Cardiac ventricle fibroblast (primary cell): ENCODE data around the gene ZSWIM4. TPM values are rescaled to one million over a fixed set of nuclear protein-coding genes. Genes with fewer than 3 reads are reported as not detected.

ENCODE experiments used
- total RNA-seq: library from RNA; depleted of rRNA; stranded (reverse); fragments of >200 nt; gene quantifications from 2 replicates; pipeline ENCODE4 v1.2.3, GENCODE V29; 2015

The ZSWIM4 gene
- total RNA-seq, result 4.2 and 4.9 TPM in 2 replicates

DNA sequence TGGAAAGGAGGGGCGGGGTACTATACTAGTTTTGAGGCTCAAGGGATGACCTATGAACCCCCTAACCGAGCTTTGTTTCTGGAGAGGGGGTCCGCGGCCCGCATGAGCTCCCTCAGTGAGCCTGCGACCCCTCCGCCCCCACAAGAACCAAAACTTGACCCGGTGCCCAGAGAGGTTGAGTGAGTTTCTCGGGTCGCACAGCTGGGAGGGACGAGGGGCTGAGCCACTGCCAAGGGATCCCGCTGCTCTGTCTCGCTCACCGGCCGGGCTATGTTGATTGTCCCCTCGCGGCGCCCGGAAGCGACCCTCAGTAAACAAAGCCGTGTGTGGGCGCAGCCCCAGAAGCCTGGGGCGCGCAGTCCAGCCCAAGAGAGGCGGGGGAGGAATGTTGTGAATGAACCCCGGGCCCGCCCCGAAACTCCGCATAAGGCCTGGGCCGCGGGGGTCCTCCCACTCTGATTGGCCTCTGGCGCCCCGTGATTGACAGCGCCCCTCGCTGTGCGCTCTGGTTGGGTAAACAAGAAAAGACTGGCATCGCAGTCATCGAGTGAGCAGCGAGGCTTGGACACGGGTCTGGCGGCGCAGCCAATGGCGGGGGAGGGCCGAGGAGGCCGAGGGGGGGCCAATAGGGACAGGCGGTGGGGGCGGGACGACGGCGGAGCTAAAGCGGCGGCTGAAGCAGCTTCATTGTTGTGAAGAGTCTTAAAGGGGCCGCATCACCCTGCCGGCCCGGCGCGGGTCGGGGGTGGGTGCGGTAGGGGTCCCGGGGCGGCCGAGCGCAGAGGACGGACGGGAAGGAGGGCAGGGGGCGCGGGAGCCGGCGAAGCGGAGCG is at the start of gene ZSWIM4:
Gene ZSWIM4, plus strand, starts transcription at position 687 of the 833 bp plus-strand sequence. CDS start 206 bp downstream, outside the sequence.

DNA sequence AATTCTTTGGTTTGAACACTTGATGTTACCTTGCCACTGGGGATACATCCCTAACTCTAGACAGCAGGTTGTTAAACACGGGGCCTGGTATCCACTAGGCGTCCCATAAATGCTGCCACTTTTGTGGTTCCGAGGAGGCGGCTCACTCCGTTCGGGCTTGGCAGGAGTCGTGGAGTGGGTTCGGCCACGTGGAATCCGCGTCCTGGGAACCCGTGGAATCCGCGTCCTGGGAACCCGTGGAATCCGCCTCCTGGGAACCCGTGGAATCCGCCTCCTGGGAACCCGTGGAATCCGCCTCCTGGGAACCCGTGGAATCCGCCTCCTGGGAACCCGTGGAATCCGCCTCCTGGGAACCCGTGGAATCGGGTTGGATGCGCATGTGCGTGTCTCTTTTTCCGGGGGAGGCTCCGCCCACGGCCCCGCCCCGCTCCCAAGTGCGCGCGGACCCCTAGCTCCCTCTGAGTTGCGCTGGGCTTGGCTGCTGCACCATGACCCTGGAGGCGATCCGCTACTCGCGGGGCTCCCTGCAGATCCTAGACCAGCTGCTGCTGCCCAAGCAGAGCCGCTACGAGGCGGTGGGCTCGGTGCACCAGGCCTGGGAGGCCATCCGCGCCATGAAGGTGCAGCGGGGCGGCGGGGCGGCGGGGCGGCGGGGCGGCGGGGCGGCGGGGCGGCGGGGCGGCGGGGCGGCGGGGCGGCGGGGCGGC is 31.0 kb upstream of the ZSWIM4 start, which contains the start of gene MRI1:
Gene MRI1, plus strand, starts transcription at position 422 of the 707 bp plus-strand sequence. Its CDS starts 67 bp downstream, at position 489.

DNA sequence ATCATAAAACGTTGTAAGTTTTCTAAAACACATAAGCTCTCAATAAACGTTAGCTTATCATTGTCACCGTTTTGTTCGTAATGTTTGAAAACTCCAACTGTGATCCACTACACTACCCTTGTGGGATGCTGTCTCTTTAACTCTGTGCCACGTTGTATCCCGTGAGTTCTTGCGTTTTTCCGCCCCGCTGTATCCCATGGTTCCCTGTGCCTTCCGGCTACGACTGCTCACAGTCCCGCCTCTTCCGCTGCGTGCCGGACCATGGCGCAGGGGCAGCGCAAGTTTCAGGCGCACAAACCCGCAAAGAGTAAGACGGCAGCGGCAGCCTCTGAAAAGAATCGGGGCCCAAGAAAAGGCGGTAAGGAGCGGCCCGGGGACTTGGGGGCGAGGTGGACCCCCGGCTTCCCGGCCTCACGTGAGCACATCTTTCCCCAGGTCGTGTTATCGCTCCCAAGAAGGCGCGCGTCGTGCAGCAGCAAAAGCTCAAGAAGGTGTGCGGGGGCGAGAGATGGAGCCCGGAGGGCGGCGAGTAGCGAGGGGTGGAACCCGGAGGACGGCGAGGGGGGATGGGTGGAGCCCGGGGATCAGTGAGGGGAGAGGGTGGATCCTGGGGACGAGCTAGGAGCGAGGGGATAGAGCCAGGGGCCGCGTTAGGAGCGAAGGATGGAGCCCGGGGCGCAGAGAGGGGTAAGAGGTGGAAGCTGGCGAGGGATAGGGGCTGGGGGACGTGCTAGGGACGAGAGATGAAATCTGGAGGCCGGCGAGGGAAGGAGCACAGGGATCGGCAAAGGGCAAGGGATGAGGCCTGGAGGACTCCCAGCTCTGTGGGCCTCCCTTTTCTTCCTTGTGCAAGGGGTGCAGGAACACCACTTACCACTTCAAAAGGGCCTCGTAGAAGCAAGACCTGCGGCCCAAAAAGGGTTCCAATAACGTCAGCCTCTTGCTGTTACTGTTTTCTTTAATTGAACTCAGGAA is 20.7 kb upstream of the ZSWIM4 start, which contains the start of gene C19orf53:
Gene C19orf53, plus strand, starts transcription at position 240 of the 975 bp plus-strand sequence. Its CDS starts 22 bp downstream, at position 262.

DNA sequence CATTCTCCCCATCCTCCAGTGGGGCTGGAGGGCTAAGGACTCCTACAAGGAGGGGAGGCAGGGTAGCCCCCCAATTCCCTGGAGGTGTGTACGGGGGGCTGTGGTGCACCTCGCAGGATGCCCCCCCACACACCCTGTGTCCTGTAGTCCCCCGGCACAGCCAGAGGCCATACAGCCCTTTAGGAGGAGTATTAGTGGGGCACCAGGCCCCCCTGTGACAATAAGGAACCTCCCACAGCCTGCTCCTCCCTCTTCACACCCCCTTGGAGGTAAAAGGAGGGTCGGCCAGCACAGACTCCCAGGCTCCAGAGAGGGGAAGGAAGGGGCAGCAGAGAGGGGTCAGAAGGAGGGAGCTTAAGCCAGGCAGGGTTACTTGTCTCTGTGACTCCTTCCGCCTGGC is 81.6 kb downstream of the ZSWIM4 start, which contains the start of gene NANOS3:
Gene NANOS3, plus strand, starts transcription at position 301 of the 400 bp plus-strand sequence. CDS start 115 bp downstream, outside the sequence.

Other genes starting within 250 kb of the ZSWIM4 start
- gene MRI1, start 30.9 kb upstream of the ZSWIM4 start, total RNA-seq, result 26.4 and 27.4 TPM in 2 replicates
- 223 and 292 TPM in 2 replicates for gene C19orf53, start 21.0 kb upstream of the ZSWIM4 start, total RNA-seq
- not detected in 2 replicates for gene NANOS3, start 81.7 kb downstream of the ZSWIM4 start, total RNA-seq
- gene BRME1, start 110.7 kb downstream of the ZSWIM4 start, total RNA-seq, result 0.19 and 0.20 TPM in 2 replicates
- gene CC2D1A, start 110.8 kb downstream of the ZSWIM4 start, total RNA-seq, result 14.4 and 20.3 TPM in 2 replicates
- gene PODNL1, start 143.0 kb downstream of the ZSWIM4 start, total RNA-seq, result 5.7 and 8.3 TPM in 2 replicates
- gene DCAF15, start 157.1 kb downstream of the ZSWIM4 start, total RNA-seq, result 8.2 and 9.0 TPM in 2 replicates
- gene RFX1, start 210.9 kb downstream of the ZSWIM4 start, total RNA-seq, result 3.9 and 4.5 TPM in 2 replicates
- not detected in 2 replicates for gene RLN3, start 232.7 kb downstream of the ZSWIM4 start, total RNA-seq
- 1.9 and 3.2 TPM in 2 replicates for gene IL27RA, start 236.3 kb downstream of the ZSWIM4 start, total RNA-seq